Nephron progenitor cell (in vitro differentiated cells): ENCODE data around the gene PNKD.

ENCODE experiments used
- DNase-seq: peaks from one replicate; pipeline ENCODE4 v3.0.0; 2021
- H3K27ac Mint-ChIP-seq: 2 replicates; pipeline ENCODE4 v1.8.0; 2021; ENCODE audit warnings: mild to moderate bottlenecking, moderate library complexity, mixed read lengths
- H3K27me3 Mint-ChIP-seq: 2 replicates; pipeline ENCODE4 v1.8.0; 2021; ENCODE audit warnings: mild to moderate bottlenecking, low read depth, mixed read lengths; ENCODE audit not compliant: poor library complexity
- H3K36me3 Mint-ChIP-seq: 2 replicates; pipeline ENCODE4 v1.8.0; 2021; ENCODE audit warnings: low read depth, mixed read lengths
- H3K4me1 Mint-ChIP-seq: 2 replicates; pipeline ENCODE4 v1.8.0; 2021; ENCODE audit warnings: mixed read lengths
- H3K4me3 Mint-ChIP-seq: 2 replicates; pipeline ENCODE4 v1.8.0; 2021; ENCODE audit warnings: mild to moderate bottlenecking, moderate library complexity, mixed read lengths
- H3K9me3 Mint-ChIP-seq: 2 replicates; pipeline ENCODE4 v1.8.0; 2021; ENCODE audit warnings: mild to moderate bottlenecking, moderate library complexity, mixed read lengths
- CTCF ChIP-seq: fragments of 200-600 bp; sonication (generic); IDR thresholded peaks from 2 replicates; pipeline ENCODE4 v1.5.0; 2021; ENCODE audit warnings: antibody characterized with exemption

Gene PNKD

DNA sequence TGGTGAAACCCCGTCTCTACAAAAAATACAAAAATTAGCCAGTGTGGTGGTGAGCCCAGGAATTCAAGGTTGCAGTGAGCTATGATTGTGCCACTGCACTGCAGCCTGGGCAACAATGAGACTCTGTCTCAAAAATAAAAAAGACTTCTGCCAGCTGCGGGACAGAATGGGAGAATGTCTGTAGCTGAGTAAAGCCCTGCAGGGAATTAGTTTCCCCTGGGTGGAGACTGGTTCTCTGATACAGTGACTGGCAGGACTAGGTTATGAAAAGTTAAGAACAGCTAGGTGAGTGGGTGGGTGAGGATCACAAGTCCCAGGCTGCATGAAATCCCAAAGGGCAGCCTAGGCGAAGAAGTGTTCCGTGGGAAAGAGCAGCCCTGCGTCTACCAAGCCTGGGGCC is 72.5 kb downstream of the PNKD start:
- TF ChIP-seq CTCF: no peak
- Mint-ChIP-seq H3K9me3 (peaks cover 8% of the 10 kb centered on the region), H3K36me3 (peaks cover 16% of the 10 kb centered on the region), H3K27ac (peak overlapping the region; percentile 59), H3K4me3 (no peak overlapping the region), H3K27me3 (no peaks in the 10 kb centered on the region), H3K4me1 (peaks cover 17% of the 10 kb centered on the region)
- no peak for DNase-seq

DNA sequence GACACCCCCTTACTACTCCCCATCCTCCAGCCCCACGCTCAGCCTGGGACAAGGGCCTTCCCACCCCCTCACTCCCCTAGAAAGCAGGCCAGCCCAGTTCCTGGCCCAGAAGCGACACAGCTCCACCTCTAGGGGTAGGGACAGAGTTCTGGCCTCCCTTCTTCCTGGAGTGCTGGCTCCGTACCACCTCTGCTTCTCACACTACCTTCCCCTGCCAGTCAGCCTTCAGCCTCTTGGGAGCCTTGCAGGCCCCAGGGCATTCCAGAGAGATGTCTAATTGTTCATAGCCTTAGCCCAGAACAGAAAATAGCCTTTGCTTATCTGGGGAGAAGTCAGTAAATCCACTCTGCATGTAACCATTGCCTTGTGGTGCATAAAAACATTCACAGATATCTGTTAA is 73.3 kb downstream of the PNKD start:
- no peak overlapping the region for H3K4me3 Mint-ChIP-seq
- H3K4me1 Mint-ChIP-seq: peaks cover 17% of the 10 kb centered on the region
- H3K27ac Mint-ChIP-seq: peak overlapping the region; percentile 38
- DNase-seq: no peak
- peaks cover 10% of the 10 kb centered on the region for H3K9me3 Mint-ChIP-seq
- peaks cover 20% of the 10 kb centered on the region for H3K36me3 Mint-ChIP-seq
- TF ChIP-seq CTCF: no peak
- H3K27me3 Mint-ChIP-seq: no peaks in the 10 kb centered on the region

DNA sequence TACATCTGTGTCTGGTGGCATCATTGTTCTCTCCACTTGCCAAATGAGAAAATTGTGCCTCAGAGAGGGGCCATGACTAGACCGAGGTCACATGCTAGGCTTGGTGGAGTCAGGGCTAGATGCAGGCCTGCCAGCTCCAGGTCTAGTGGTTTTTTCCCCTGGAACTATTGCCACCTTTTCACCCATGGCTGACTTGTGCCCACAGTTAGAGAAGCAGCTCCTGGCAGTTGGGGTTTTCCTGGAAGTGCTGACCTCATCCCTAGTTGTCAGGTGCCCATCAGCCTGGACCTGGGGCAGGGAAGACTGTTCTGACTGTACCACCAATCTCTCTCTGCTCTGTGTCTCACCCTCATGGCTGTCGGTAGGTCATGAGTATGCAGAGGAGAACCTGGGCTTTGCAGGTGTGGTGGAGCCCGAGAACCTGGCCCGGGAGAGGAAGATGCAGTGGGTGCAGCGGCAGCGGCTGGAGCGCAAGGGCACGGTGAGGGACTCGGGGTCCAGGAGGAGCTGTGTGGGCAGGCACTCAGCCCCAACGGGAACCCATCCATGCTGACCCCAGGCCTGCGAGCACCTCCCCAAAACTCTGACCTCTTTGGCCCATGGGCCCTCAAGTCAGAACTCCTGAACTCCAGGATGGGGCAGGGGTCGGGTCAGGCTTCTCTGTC is 73.9 kb downstream of the PNKD start:
- peak overlapping the region; percentile 45 for H3K27ac Mint-ChIP-seq

GRCh38 chr2:218344755-218345417 is 74.6 kb downstream of the PNKD start:
- H3K36me3 Mint-ChIP-seq: peaks cover 21% of the 10 kb centered on the region
- no peak overlapping the region for H3K4me3 Mint-ChIP-seq
- H3K27ac Mint-ChIP-seq: no peak overlapping the region
- H3K4me1 Mint-ChIP-seq: peaks cover 17% of the 10 kb centered on the region
- peaks cover 20% of the 10 kb centered on the region for H3K9me3 Mint-ChIP-seq
- no peak for DNase-seq
- no peak for TF ChIP-seq CTCF
- H3K27me3 Mint-ChIP-seq: no peaks in the 10 kb centered on the region

More for the DNA sequence above, 73.9 kb downstream of the PNKD start:
- no peak for DNase-seq
- Mint-ChIP-seq H3K36me3 (peaks cover 15% of the 10 kb centered on the region), H3K4me3 (no peak overlapping the region), H3K27me3 (no peaks in the 10 kb centered on the region), H3K9me3 (peaks cover 13% of the 10 kb centered on the region), H3K4me1 (peaks cover 17% of the 10 kb centered on the region)
- no peak for TF ChIP-seq CTCF

- H3K4me1 Mint-ChIP-seq: peaks cover 17% of the 10 kb centered on the region
- peak overlapping the region; percentile 93 for H3K27ac Mint-ChIP-seq
- peak overlapping the region; percentile 20 for H3K4me3 Mint-ChIP-seq
- TF ChIP-seq CTCF: no peak
- peaks cover 21% of the 10 kb centered on the region for H3K36me3 Mint-ChIP-seq
- H3K27me3 Mint-ChIP-seq: no peaks in the 10 kb centered on the region
- peak; percentile 34 for DNase-seq
- peaks cover 22% of the 10 kb centered on the region for H3K9me3 Mint-ChIP-seq
Observed at GRCh38 chr2:218345491-218346236, 75.3 kb downstream of the PNKD start.
